HG02623 (cell line): ENCODE measurements around the gene OLIG2.

ENCODE experiments used
- ATAC-seq: cut with Tn5 transposase; IDR thresholded peaks from one replicate; pipeline ENCODE4 v1.9.1; 2021; ENCODE audit warnings: moderate library complexity; ENCODE audit not compliant: unreplicated experiment

Gene OLIG2

DNA sequence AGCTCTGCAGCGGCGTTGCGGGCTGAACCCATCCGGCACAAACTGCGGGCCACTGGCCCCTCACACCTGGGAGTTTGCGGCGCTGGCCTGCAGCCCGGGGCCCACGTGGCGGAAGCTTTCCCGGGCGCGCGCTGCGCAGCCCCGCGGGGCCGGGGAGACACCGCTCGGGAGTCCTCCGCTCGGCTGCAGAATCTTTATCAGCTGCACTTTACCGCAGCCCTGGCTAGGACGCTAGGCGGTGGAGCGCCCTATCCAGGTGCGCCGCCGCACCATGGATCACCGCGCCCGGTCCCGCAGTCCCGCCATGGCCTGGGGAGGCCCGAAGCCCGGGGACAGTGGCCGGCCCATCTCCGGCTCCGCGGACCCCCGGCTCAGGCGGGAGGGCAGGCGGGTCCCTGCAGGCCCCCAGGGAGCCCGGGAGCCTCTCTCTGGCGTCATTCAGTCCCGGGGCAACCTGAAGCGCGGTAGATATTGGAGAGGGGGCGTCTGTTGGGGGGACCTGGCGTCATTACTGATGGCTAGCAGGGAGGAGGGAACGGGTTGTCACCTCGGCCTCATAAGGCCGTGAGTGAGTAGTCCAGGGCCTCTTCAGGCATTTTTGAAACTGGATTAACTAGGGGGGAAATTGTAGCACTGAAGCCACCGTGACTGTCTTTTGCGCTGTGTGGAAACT is 5.7 kb upstream of the OLIG2 start:
- ATAC-seq, result no peak

- no peak for ATAC-seq
Observed at GRCh38 chr21:33020558-33021100, 5.1 kb upstream of the OLIG2 start.

DNA sequence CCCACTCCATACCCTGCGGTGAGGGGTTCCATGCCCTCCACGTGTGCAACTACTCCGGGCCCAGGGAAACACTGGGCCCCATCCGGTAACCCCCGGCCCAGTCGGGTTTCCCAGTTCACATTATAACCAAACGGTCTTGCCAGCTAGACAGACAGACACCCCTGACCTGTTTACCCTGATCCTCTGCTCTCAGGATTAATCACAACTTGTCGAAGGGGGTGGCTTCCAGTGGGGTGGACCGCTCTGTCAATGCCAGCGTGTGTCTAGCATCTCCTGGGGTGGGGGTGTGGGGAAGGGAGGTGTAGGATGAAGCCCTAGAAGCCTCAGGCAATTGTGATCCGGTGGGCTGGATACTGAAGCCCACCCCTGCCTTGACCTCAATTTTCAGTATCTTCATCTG is 4.6 kb upstream of the OLIG2 start:
- no peak for ATAC-seq

DNA sequence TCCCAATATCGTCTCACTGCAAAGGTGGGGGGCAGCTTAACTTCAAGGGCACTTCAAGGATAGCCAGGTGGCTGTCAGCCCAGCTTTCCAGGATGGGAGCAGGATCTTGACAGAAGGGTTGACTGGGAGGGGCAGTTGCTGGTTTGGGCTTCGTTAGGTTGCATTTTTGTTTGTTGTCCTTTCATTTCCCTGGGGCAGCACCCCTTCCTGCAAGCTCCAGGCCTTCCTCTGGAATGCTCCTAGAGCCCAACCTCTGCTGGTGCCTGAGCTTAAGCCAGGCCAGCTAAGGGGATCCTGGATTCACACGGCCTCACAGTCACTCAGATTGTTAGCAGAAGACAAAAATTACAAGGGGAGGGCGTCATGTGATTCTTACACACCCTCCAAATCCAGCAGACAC is 4.1 kb upstream of the OLIG2 start:
- ATAC-seq, result no peak

- ATAC-seq, result no peak
Observed at GRCh38 chr21:33022489-33022827, 3.3 kb upstream of the OLIG2 start.

DNA sequence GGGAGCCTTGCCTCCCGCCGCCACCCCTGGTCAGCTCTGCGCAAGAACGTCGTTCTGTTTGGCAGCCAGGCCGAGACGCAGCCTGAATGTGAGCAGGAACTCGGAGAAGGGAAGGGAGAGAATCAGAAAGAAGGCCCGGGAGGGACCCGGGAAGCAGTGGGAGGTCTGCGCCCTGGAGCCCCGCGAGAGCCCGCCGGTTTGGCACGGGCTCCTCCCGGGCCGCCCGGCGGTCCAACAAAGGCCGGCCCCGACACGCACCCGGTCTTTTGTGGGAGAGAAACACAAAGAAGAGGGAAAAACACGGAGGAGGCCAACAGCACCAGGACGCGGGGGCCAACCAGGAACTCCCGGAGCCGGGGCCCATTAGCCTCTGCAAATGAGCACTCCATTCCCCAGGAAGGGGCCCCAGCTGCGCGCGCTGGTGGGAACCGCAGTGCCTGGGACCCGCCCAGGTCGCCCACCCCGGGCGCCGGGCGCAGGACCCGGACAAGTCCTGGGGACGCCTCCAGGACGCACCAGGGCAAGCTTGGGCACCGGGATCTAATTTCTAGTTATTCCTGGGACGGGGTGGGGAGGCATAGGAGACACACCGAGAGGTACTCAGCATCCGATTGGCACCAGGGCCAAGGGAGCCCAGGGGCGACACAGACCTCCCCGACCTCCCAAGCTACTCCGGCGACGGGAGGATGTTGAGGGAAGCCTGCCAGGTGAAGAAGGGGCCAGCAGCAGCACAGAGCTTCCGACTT is 2.7 kb upstream of the OLIG2 start:
- ATAC-seq, result no peak

DNA sequence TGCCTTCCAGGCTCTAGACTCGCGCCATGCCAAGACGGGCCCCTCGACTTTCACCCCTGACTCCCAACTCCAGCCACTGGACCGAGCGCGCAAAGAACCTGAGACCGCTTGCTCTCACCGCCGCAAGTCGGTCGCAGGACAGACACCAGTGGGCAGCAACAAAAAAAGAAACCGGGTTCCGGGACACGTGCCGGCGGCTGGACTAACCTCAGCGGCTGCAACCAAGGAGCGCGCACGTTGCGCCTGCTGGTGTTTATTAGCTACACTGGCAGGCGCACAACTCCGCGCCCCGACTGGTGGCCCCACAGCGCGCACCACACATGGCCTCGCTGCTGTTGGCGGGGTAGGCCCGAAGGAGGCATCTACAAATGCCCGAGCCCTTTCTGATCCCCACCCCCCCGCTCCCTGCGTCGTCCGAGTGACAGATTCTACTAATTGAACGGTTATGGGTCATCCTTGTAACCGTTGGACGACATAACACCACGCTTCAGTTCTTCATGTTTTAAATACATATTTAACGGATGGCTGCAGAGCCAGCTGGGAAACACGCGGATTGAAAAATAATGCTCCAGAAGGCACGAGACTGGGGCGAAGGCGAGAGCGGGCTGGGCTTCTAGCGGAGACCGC is 2.0 kb upstream of the OLIG2 start:
- no peak for ATAC-seq

- no peak for ATAC-seq
Observed at GRCh38 chr21:33024201-33025103, 1.3 kb upstream of the OLIG2 start.

DNA sequence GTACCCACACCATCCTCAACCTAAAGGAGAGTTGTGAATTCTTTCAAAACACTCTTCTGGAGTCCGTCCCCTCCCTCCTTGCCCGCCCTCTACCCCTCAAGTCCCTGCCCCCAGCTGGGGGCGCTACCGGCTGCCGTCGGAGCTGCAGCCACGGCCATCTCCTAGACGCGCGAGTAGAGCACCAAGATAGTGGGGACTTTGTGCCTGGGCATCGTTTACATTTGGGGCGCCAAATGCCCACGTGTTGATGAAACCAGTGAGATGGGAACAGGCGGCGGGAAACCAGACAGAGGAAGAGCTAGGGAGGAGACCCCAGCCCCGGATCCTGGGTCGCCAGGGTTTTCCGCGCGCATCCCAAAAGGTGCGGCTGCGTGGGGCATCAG is 638 bp upstream of the OLIG2 start:
- no peak for ATAC-seq

GRCh38 chr21:33026443-33026858 is 716 bp downstream of the OLIG2 start:
- ATAC-seq, result no peak

DNA sequence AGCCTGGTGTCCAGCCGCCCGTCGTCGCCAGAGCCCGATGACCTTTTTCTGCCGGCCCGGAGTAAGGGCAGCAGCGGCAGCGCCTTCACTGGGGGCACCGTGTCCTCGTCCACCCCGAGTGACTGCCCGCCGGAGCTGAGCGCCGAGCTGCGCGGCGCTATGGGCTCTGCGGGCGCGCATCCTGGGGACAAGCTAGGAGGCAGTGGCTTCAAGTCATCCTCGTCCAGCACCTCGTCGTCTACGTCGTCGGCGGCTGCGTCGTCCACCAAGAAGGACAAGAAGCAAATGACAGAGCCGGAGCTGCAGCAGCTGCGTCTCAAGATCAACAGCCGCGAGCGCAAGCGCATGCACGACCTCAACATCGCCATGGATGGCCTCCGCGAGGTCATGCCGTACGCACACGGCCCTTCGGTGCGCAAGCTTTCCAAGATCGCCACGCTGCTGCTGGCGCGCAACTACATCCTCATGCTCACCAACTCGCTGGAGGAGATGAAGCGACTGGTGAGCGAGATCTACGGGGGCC is 1.2 kb downstream of the OLIG2 start:
- no peak for ATAC-seq

DNA sequence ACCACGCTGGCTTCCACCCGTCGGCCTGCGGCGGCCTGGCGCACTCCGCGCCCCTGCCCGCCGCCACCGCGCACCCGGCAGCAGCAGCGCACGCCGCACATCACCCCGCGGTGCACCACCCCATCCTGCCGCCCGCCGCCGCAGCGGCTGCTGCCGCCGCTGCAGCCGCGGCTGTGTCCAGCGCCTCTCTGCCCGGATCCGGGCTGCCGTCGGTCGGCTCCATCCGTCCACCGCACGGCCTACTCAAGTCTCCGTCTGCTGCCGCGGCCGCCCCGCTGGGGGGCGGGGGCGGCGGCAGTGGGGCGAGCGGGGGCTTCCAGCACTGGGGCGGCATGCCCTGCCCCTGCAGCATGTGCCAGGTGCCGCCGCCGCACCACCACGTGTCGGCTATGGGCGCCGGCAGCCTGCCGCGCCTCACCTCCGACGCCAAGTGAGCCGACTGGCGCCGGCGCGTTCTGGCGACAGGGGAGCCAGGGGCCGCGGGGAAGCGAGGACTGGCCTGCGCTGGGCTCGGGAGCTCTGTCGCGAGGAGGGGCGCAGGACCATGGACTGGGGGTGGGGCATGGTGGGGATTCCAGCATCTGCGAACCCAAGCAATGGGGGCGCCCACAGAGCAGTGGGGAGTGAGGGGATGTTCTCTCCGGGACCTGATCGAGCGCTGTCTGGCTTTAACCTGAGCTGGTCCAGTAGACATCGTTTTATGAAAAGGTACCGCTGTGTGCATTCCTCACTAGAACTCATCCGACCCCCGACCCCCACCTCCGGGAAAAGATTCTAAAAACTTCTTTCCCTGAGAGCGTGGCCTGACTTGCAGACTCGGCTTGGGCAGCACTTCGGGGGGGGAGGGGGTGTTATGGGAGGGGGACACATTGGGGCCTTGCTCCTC is 1.9 kb downstream of the OLIG2 start:
- ATAC-seq, result no peak

DNA sequence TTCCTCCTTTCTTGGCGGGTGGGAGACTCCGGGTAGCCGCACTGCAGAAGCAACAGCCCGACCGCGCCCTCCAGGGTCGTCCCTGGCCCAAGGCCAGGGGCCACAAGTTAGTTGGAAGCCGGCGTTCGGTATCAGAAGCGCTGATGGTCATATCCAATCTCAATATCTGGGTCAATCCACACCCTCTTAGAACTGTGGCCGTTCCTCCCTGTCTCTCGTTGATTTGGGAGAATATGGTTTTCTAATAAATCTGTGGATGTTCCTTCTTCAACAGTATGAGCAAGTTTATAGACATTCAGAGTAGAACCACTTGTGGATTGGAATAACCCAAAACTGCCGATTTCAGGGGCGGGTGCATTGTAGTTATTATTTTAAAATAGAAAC is 2.5 kb downstream of the OLIG2 start:
- no peak for ATAC-seq

DNA sequence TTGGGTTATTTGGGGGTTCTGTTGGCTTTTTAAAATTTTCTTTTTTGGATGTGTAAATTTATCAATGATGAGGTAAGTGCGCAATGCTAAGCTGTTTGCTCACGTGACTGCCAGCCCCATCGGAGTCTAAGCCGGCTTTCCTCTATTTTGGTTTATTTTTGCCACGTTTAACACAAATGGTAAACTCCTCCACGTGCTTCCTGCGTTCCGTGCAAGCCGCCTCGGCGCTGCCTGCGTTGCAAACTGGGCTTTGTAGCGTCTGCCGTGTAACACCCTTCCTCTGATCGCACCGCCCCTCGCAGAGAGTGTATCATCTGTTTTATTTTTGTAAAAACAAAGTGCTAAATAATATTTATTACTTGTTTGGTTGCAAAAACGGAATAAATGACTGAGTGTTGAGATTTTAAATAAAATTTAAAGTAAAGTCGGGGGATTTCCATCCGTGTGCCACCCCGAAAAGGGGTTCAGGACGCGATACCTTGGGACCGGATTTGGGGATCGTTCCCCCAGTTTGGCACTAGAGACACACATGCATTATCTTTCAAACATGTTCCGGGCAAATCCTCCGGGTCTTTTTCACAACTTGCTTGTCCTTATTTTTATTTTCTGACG is 3.1 kb downstream of the OLIG2 start:
- no peak for ATAC-seq

DNA sequence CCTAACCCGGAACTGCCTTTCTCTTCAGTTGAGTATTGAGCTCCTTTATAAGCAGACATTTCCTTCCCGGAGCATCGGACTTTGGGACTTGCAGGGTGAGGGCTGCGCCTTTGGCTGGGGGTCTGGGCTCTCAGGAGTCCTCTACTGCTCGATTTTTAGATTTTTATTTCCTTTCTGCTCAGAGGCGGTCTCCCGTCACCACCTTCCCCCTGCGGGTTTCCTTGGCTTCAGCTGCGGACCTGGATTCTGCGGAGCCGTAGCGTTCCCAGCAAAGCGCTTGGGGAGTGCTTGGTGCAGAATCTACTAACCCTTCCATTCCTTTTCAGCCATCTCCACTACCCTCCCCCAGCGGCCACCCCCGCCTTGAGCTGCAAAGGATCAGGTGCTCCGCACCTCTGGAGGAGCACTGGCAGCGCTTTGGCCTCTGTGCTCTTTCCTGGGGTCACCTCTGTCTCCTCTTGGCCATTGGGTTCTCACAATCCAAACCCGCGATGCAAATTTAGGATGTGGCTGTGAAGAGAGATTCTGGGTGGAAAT is 3.7 kb downstream of the OLIG2 start:
- ATAC-seq, result no peak

DNA sequence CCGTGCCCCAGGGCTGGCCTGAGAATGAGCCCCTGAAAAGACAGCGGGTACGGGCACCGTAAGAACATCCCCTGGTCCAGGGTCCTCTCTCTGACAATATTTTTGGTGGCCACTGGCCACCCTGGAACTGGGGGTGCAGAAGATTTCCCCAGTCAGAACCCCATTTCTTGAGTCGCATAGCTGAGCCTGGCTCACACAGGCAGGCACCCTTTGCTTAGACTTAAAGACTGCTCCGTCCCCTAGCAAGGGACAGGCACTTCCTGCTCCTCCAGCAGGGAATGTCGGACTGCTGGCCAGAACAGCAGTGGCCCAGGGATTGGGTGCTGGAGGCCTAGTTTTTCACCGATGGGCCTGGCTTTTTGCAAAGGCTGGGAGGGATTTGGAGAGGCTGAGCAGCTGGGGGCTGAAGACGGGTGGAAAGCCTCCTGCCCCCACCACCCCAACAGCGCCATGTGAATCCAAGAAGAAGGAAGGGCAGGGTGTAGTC is 4.3 kb downstream of the OLIG2 start:
- no peak for ATAC-seq

DNA sequence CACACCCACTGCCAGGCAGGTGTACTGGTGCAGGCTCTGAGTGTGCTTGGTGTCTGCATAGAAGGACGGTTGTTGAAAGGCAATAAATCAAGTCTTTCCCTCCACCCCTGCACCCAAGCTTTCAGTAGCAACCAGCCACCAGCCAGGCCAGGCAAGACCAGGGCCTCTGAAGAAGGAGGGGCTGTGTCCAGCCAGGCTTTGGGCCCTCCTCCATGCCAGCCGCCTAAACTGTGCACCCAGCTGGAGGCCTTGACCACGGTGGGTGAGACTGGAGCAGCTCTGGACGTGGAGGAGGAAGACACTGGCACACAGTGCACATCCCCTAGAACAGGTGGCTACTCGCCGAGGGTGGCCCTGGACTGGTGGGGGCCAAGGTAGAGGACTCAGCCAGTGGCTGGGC is 4.9 kb downstream of the OLIG2 start:
- no peak for ATAC-seq

GRCh38 chr21:33031152-33031911 is 5.6 kb downstream of the OLIG2 start:
- ATAC-seq, result no peak
